ENCODE measurements around the gene TBC1D8B. TPM values are rescaled to one million over a fixed set of nuclear protein-coding genes. Genes with fewer than 3 reads are reported as not detected.

Gene TBC1D8B
- total and polyA plus RNA-seq, 2 of the 8 experiments (the other 6 are each of a cell fraction or from before 2014, with no cell fraction given) = 0.91 to 8.4 TPM

- no peaks in the 10 kb centered on the region for H3K27me3 ChIP-seq (replicated peaks in 1 of 4; ENCODE audit: control insufficient read depth in 3 of 4, extremely low read depth in 1 of 4, insufficient read depth in 3 of 4, low read length in 3 of 4)
- no peak for FAIRE-seq
- H2BK15ac ChIP-seq (ENCODE audit: low read length) = no peak overlapping the region
- no peak overlapping the region for H4K5ac ChIP-seq (ENCODE audit: insufficient read length, low read depth, low read length)
- ChIA-PET CTCF (ENCODE audit: partially characterized antibody) (interaction anchor here (1.0 to 5.6 kb wide), 11 partner anchors 9 to 574 kb away, joined by 3 to 50 read pairs (median 5); no protein-coding TSS in a partner anchor), POLR2A (ENCODE audit: partially characterized antibody) (no interaction called here)
- H3K27ac ChIP-seq (ENCODE audit: low read depth, low read length) = no peak overlapping the region
- H3K56ac ChIP-seq (replicated peaks; ENCODE audit: insufficient read length, low read depth, low read length) = no peak overlapping the region
- H3K4me1 ChIP-seq (replicated peaks in 1 of 4; ENCODE audit: control insufficient read depth in 3 of 4, insufficient read depth in 4 of 4, low read length in 3 of 4) = no peaks in the 10 kb centered on the region; a peak in 1 of 7 replicates
- H4K8ac ChIP-seq (ENCODE audit: extremely low read depth, insufficient read depth, low read length) = no peak overlapping the region
- H3K23ac ChIP-seq (ENCODE audit: insufficient read length) = no peak overlapping the region
- H2AK5ac ChIP-seq (ENCODE audit: low read depth, low read length) = no peak overlapping the region
- no peak overlapping the region for H3K18ac ChIP-seq (ENCODE audit: extremely low read depth, low read length)
- H4K20me1 ChIP-seq (replicated peaks in 1 of 2; ENCODE audit: control insufficient read depth in 1 of 2, insufficient read depth in 2 of 2, low read length in 2 of 2) = no peaks in the 10 kb centered on the region
- H3K4me3 ChIP-seq (ENCODE audit: extremely low read depth in 1 of 4, insufficient read depth in 2 of 4, low read depth in 3 of 4, low read length in 4 of 4) = no peak overlapping the region
- no peak overlapping the region for H4K91ac ChIP-seq (replicated peaks; ENCODE audit: insufficient read length, low read length)
- H2BK5ac ChIP-seq (ENCODE audit: low read depth, low read length) = no peak overlapping the region
- H2BK120ac ChIP-seq (replicated peaks; ENCODE audit: low read depth, low read length) = no peak overlapping the region
- no peak overlapping the region for H3K4me2 ChIP-seq (ENCODE audit: insufficient read depth in 1 of 2, low read depth in 2 of 2, low read length in 2 of 2)
- peak; percentile 84 for TF ChIP-seq YY1 (IDR thresholded peaks at IDR 0.05; ENCODE audit: low read depth, low read length)
- no peak for TF ChIP-seq ATF2 (IDR thresholded peaks at IDR 0.05; ENCODE audit: low read length)
- no peak overlapping the region for H2AFZ ChIP-seq (ENCODE audit: low read length)
- no peak overlapping the region for H2BK12ac ChIP-seq (ENCODE audit: low read depth, low read length)
- no peaks in the 10 kb centered on the region for H3K79me1 ChIP-seq (ENCODE audit: low read depth, low read length)
- no peaks in the 10 kb centered on the region for H3K23me2 ChIP-seq (ENCODE audit: low read depth, low read length)
- no peak overlapping the region for H3K4ac ChIP-seq (replicated peaks; ENCODE audit: insufficient read length, low read depth, low read length)
- H3K36me3 ChIP-seq (ENCODE audit: control insufficient read depth in 2 of 4, insufficient read depth in 4 of 4, low read length in 3 of 4) = no peaks in the 10 kb centered on the region
- no peak overlapping the region for H3K9ac ChIP-seq (replicated peaks in 1 of 4; ENCODE audit: extremely low read depth in 1 of 4, low read depth in 3 of 4, low read length in 3 of 4)
- no peaks in the 10 kb centered on the region for H3K79me2 ChIP-seq (ENCODE audit: control insufficient read depth in 1 of 2, insufficient read depth in 2 of 2, low read length in 2 of 2)
- H3K9me3 ChIP-seq (ENCODE audit: insufficient read depth in 2 of 2, low read depth in 1 of 2, low read length in 1 of 2) = no peaks in the 10 kb centered on the region
- H2BK20ac ChIP-seq (ENCODE audit: low read length) = no peak overlapping the region
- H3K14ac ChIP-seq (ENCODE audit: insufficient read length) = no peak overlapping the region
- 90% methylated on average over 6 of the region's 6 CpGs; no CpG with 5 or more reads in 1 of the 2 experiments for WGBS, 2 experiments (ENCODE audit: extremely low coverage in 1 of 2, insufficient coverage in 1 of 2, insufficient read length in 1 of 2, insufficient replicate concordance in 2 of 2, low coverage in 1 of 2, low lambda C conversion rate in 2 of 2, missing lambda C conversion rate in 1 of 2)
- DNase-seq (ENCODE audit: low read depth in 1 of 2, low spot score in 2 of 2) = no peak
Observed at GRCh38 chrX:106897259-106897658, 94.8 kb downstream of the TBC1D8B start.

Data from H1 (cell line).